Activated gamma-delta T cell treated with anti-CD3 and anti-CD28 coated beads, Interleukin-2, amount 50 U/mL, for 16 hours (primary cell): ENCODE measurements around the gene PDCL3.

ENCODE experiments used
- DNase-seq: peaks from one replicate; pipeline ENCODE4 v3.0.0-alpha.2; 2020; ENCODE audit warnings: low read depth

PDCL3 gene

GRCh38 chr2:100611079-100612029, 48.6 kb downstream of the PDCL3 start:
- no peak for DNase-seq

GRCh38 chr2:100612388-100613000, 49.7 kb downstream of the PDCL3 start:
- no peak for DNase-seq

GRCh38 chr2:100613719-100614118, 50.9 kb downstream of the PDCL3 start:
- DNase-seq, result no peak

- DNase-seq, result no peak
Observed at GRCh38 chr2:100614455-100615000, 51.7 kb downstream of the PDCL3 start.

- DNase-seq, result no peak
Observed at GRCh38 chr2:100615471-100615870, 52.7 kb downstream of the PDCL3 start.

GRCh38 chr2:100615886-100616285, 53.1 kb downstream of the PDCL3 start:
- no peak for DNase-seq

- no peak for DNase-seq
Observed at GRCh38 chr2:100616841-100617390, 54.1 kb downstream of the PDCL3 start.

GRCh38 chr2:100619951-100620350, 57.2 kb downstream of the PDCL3 start:
- no peak for DNase-seq

GRCh38 chr2:100620481-100620880, 57.7 kb downstream of the PDCL3 start:
- no peak for DNase-seq

- no peak for DNase-seq
Observed at GRCh38 chr2:100621371-100621951, 58.7 kb downstream of the PDCL3 start.

- DNase-seq, result no peak
Observed at GRCh38 chr2:100623033-100623715, 60.4 kb downstream of the PDCL3 start.

GRCh38 chr2:100623930-100624329, 61.1 kb downstream of the PDCL3 start:
- DNase-seq, result no peak

GRCh38 chr2:100624536-100624935, 61.7 kb downstream of the PDCL3 start:
- no peak for DNase-seq

- no peak for DNase-seq
Observed at GRCh38 chr2:100625717-100626116, 62.9 kb downstream of the PDCL3 start.
